Lower leg skin (tissue), 4 donors: ENCODE measurements around the gene DPYD. TPM values are rescaled to one million over a fixed set of nuclear protein-coding genes. Genes with fewer than 3 reads are reported as not detected.

ENCODE experiments used
- DNase-seq, 2 donors: peaks; one replicate each; pipeline ENCODE4 v3.0.0-alpha.2; 2019; ENCODE audit warnings: low spot score in 2 of 2
- H3K4me3 ChIP-seq: fragments of 200-600 bp; sonication (generic); 2 replicates; pipeline ENCODE4 v1.5.1; 2017; ENCODE audit warnings: mild to moderate bottlenecking, low read depth; ENCODE audit not compliant: poor library complexity, severe bottlenecking
- CTCF ChIP-seq, 3 donors: fragments of 450-650 bp; IDR thresholded peaks; one replicate each; pipeline ENCODE4 v1.5.1; 2016; ENCODE audit warnings: antibody characterized with exemption in 3 of 3, mild to moderate bottlenecking in 3 of 3, moderate library complexity in 2 of 3
- POLR2A ChIP-seq, 2 donors: fragments of 450-650 bp; IDR thresholded peaks; one replicate each; pipeline ENCODE4 v1.6.1; 2016 to 2017; ENCODE audit warnings: antibody characterized with exemption in 2 of 2, mild to moderate bottlenecking in 1 of 2, moderate library complexity in 1 of 2
- WGBS, 2 donors: methylation state at CpG; one replicate each; pipeline ENCODE4 v1.1.5; 2018; 5-methylcytosine and 5-hydroxymethylcytosine counted together
- intact Hi-C: fragments of 100-400 bp; cut with DNase I; formaldehyde crosslinking; loops from one replicate; pipeline ENCODE4 v1.15.0; 2023; ENCODE audit warnings: low total_unique reads
- total RNA-seq, 4 donors: library from RNA; depleted of rRNA; stranded (reverse); fragments of >200 nt; gene quantifications; one replicate each; pipeline ENCODE4 v1.1.0, GENCODE V29; 2016

Gene DPYD
- total RNA-seq, 4 donors from 2014 or later = 10.6 to 16.1 (median 14.6) TPM

GRCh38 chr1:97610748-97611147, 310.1 kb downstream of the DPYD start:
- TF ChIP-seq CTCF (IDR thresholded peaks at IDR 0.05) = no peak
- TF ChIP-seq POLR2A (IDR thresholded peaks at IDR 0.05) = no peak
- 90 to 93% methylated on average over 3 of the region's 3 CpGs for WGBS, 2 donors
- intact Hi-C loops = no loop called here
- no peak overlapping the region for H3K4me3 ChIP-seq
- no peak for DNase-seq

GRCh38 chr1:97610102-97610501, 310.7 kb downstream of the DPYD start:
- TF ChIP-seq CTCF (IDR thresholded peaks at IDR 0.05) (no peak), POLR2A (IDR thresholded peaks at IDR 0.05) (no peak)
- 86 to 97% methylated on average over 3 of the region's 3 CpGs for WGBS, 2 donors
- no peak overlapping the region for H3K4me3 ChIP-seq
- intact Hi-C loops = no loop called here
- DNase-seq = no peak

GRCh38 chr1:97608272-97608671, 312.6 kb downstream of the DPYD start:
- TF ChIP-seq CTCF (IDR thresholded peaks at IDR 0.05) (no peak), POLR2A (IDR thresholded peaks at IDR 0.05) (no peak)
- DNase-seq = no peak
- intact Hi-C loops = no loop called here
- no peak overlapping the region for H3K4me3 ChIP-seq
- WGBS, 2 donors = 91 to 93% methylated on average over 4 of the region's 4 CpGs

- WGBS, 2 donors = 30 to 43% methylated on average over 5 of the region's 5 CpGs
- H3K4me3 ChIP-seq = no peak overlapping the region
- intact Hi-C loops = no loop called here
- TF ChIP-seq CTCF (IDR thresholded peaks at IDR 0.05) (no peak), POLR2A (IDR thresholded peaks at IDR 0.05) (no peak)
- DNase-seq = no peak
Measured at GRCh38 chr1:97603776-97604175, 317.1 kb downstream of the DPYD start.

- 84 to 90% methylated on average over 3 of the region's 3 CpGs for WGBS, 2 donors
- intact Hi-C loops = no loop called here
- TF ChIP-seq CTCF (IDR thresholded peaks at IDR 0.05) (no peak), POLR2A (IDR thresholded peaks at IDR 0.05) (no peak)
- no peak for DNase-seq
- no peak overlapping the region for H3K4me3 ChIP-seq
Measured at GRCh38 chr1:97603218-97603617, 317.6 kb downstream of the DPYD start.

- TF ChIP-seq CTCF (IDR thresholded peaks at IDR 0.05) (no peak), POLR2A (IDR thresholded peaks at IDR 0.05) (no peak)
- DNase-seq = no peak
- H3K4me3 ChIP-seq = no peak overlapping the region
- intact Hi-C loops = no loop called here
- 82 to 94% methylated on average over 2 of the region's 2 CpGs for WGBS, 2 donors
Measured at GRCh38 chr1:97599447-97599846, 321.4 kb downstream of the DPYD start.
